ENCODE data around the gene LRMDA. TPM values are rescaled to one million over a fixed set of nuclear protein-coding genes. Genes with fewer than 3 reads are reported as not detected.

Gene LRMDA
- total RNA-seq, 1 experiment from 2014 or later, result not detected

- peaks cover 99% of the 10 kb centered on the region for H3K27me3 ChIP-seq (replicated peaks; ENCODE audit: insufficient read depth, low read depth, low read length, poor library complexity)
- H3K9me3 ChIP-seq (ENCODE audit: low read depth, low read length, poor library complexity, severe bottlenecking), result no peaks in the 10 kb centered on the region
- no peak overlapping the region for H3K27ac ChIP-seq (ENCODE audit: low read depth, low read length, poor library complexity, severe bottlenecking)
- intact Hi-C loops (cut with micrococcal nuclease; ENCODE audit: unreplicated experiment), result no loop called here
- no peak for TF ChIP-seq CTCF (conservative IDR thresholded peaks at IDR 0.05; ENCODE audit: low read depth, low read length)
- TF ChIP-seq EZH2 (IDR thresholded peaks at IDR 0.05; ENCODE audit: borderline replicate concordance, low read depth, low read length, poor library complexity, severe bottlenecking), result peak; percentile 55
- peaks cover 7% of the 10 kb centered on the region for H3K4me1 ChIP-seq (ENCODE audit: insufficient read depth, low read length, poor library complexity, severe bottlenecking)
- H3K36me3 ChIP-seq (ENCODE audit: insufficient read depth, low read length, poor library complexity, severe bottlenecking), result no peaks in the 10 kb centered on the region
- ChIA-PET POLR2A (ENCODE audit: low non-redundant PET) (no interaction called here), CTCF (interaction anchor here (1.2 kb wide), 1 partner anchor 906 kb away, joined by 3 read pairs; no protein-coding TSS in a partner anchor)
- no TSS peak for BruUV-seq (replicated peaks)
- no peak for DNase-seq (ENCODE audit: low spot score)
- no peak overlapping the region for H3K4me3 ChIP-seq (ENCODE audit: low read depth, low read length, poor library complexity, severe bottlenecking)
Measured at GRCh38 chr10:75396631-75397495, 34.6 kb upstream of the LRMDA start.

DNA sequence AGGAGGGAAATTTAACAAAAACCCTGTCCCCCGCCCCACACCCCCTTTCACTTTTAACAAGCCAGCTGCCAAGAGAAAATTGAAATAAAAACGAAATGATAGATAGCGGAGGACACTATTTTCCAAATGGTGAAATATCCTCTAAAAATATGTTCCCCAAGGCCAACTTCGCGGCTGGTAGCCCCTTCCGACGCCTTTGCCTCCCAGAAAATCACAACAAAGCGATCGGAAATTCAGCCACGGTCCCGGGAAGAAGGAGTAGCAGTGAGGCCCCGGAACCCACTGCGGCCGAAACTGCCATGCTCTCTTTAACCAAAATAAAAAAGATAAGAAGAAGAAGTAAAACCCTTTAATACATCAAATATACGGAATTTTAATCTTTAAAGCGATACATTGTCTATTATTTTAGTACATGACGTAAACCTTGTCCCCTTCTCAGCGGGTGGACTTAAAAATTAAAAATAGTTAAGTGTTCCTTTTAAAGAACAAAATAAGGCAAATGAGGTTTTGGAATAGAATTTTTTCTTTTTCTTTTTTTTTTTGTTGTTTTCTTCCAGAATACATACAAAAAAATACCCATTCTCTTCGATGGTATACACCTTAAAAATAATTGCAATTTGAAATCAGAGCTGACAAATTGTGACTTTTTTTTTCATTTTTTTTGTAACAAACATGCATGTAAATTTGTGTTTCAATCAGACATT is 33.8 kb upstream of the LRMDA start:
- no peak overlapping the region for H3K4me3 ChIP-seq (ENCODE audit: low read depth, low read length, poor library complexity, severe bottlenecking)
- DNase-seq (ENCODE audit: low spot score), result no peak
- CTCF ChIA-PET, result interaction anchor here (0.5 kb wide), 1 partner anchor 906 kb away, joined by 4 read pairs; no protein-coding TSS in a partner anchor

More for the DNA sequence above, 33.8 kb upstream of the LRMDA start:
- intact Hi-C loops (cut with micrococcal nuclease; ENCODE audit: unreplicated experiment), result no loop called here
- no peaks in the 10 kb centered on the region for H3K9me3 ChIP-seq (ENCODE audit: low read depth, low read length, poor library complexity, severe bottlenecking)
- peaks cover 11% of the 10 kb centered on the region for H3K4me1 ChIP-seq (ENCODE audit: insufficient read depth, low read length, poor library complexity, severe bottlenecking)
- no peak for TF ChIP-seq EZH2 (IDR thresholded peaks at IDR 0.05; ENCODE audit: borderline replicate concordance, low read depth, low read length, poor library complexity, severe bottlenecking)
- no peak for TF ChIP-seq CTCF (conservative IDR thresholded peaks at IDR 0.05; ENCODE audit: low read depth, low read length)
- peaks cover 99% of the 10 kb centered on the region for H3K27me3 ChIP-seq (replicated peaks; ENCODE audit: insufficient read depth, low read depth, low read length, poor library complexity)
- BruUV-seq (replicated peaks), result no TSS peak
- no peak overlapping the region for H3K27ac ChIP-seq (ENCODE audit: low read depth, low read length, poor library complexity, severe bottlenecking)
- H3K36me3 ChIP-seq (ENCODE audit: insufficient read depth, low read length, poor library complexity, severe bottlenecking), result no peaks in the 10 kb centered on the region
- POLR2A ChIA-PET (ENCODE audit: low non-redundant PET), result no interaction called here
